GM21737 (cell line): ENCODE data around the gene FAM162A.
"Not testable (repeated sequence)": the region's sequence is repeated elsewhere in the genome, so short reads cannot be mapped to it uniquely, and the experiment has no call there.

Source experiments
- ATAC-seq: cut with Tn5 transposase; IDR thresholded peaks from one replicate; pipeline ENCODE4 v1.9.1; 2021; ENCODE audit warnings: mild to moderate bottlenecking, moderate library complexity; ENCODE audit not compliant: unreplicated experiment

FAM162A gene, protein sequence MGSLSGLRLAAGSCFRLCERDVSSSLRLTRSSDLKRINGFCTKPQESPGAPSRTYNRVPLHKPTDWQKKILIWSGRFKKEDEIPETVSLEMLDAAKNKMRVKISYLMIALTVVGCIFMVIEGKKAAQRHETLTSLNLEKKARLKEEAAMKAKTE

DNA sequence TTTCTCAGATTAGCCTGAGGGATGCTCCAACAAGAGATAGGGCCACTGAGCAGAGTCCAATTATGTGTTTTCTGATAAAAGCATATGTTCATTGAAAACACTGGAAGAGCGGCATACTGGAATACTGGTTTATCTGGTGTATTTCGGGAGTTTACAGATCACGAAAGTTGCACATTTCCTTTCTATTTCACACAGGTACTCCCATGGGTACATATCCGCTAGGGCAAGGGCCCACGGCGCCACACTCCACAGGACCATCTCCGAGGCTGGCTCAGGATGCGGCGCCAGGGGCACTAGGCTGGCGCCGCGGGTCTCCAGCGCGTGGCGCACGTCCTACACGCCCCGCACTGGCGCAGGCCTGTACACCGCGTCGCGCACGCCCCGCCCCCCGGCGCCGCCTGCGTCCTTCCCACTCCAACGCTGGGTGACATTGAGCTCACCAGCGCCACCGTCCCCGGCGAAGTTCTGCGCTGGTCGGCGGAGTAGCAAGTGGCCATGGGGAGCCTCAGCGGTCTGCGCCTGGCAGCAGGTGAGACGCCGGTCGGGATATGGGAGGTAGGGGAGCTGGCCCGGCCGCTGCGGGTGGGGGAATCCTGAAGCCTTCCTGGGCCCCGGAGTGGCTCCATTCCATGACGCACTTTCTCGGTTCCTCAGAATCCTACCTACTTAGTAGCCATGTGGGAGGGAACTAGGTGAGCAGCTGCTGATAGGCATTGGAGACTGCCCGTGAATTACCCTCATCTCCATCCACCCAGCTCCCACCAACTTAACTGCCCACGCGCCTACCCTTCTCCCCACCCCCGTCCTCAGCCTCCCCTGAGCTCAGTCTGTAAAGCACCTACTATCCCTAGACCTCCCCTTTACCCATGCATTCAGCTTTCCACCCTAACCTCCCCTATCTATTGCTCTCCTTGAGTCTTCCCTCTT lies at the start of gene FAM162A:
Gene FAM162A (plus strand): TSS at position 412 of the 927 bp plus-strand sequence. CDS start 84 bp downstream, at position 496.
- ATAC-seq, result peak; percentile 93

DNA sequence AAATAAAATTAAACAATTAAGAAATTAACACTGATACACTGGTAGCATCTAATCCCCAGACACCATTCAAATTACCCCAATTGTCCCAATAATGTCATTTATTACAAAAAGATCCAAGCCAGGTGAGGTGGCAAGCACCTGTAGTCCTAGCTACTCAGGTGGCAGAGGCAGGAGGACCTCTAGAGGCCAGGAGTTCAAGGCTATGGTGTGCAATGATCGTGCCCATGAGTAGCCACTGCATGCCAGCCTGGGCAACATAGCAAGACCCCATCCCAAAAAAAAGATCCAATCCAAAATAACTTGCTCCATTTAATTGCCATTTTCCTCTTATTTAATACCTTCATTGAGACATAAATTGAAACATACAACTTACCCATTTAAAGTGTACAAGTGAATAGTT lies 41.2 kb upstream of the FAM162A start:
- ATAC-seq, result no peak

DNA sequence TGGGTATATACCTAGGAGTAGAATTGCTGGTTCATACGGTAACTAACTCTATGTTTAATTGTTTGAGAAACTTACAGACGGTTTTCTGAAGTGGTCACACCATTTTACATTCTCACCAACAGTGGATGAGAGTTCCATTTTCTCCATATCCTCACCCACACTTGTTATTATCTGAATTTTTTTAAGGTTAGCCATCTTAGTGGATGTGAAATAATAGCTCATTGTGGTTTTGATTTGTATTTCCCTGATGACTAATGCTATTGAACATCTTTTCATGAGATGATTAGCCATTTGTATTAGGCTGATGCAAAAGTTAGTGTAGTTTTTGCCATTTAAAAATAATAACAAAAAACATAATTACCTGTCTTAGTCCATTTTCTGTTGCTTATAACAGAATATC lies 40.3 kb upstream of the FAM162A start:
- ATAC-seq, result no peak

DNA sequence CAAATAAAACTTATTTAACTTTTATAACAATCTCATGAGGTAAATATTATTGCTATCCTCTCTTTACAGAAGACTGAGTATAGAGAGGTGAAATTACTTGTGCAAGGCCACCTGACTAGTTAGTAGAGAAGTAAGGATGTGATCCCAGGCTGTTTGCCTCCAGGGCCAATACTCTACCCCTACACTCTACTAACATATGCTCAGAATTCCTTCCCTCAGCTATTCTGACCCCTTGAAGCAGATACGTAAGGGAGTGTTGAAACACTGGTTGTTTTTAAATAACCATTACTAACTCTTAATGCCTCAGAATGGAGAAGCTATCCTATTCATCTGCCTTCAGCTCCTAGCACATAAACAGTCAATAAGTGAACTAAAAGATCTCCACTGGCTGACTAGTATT lies 34.8 kb upstream of the FAM162A start:
- no peak for ATAC-seq

DNA sequence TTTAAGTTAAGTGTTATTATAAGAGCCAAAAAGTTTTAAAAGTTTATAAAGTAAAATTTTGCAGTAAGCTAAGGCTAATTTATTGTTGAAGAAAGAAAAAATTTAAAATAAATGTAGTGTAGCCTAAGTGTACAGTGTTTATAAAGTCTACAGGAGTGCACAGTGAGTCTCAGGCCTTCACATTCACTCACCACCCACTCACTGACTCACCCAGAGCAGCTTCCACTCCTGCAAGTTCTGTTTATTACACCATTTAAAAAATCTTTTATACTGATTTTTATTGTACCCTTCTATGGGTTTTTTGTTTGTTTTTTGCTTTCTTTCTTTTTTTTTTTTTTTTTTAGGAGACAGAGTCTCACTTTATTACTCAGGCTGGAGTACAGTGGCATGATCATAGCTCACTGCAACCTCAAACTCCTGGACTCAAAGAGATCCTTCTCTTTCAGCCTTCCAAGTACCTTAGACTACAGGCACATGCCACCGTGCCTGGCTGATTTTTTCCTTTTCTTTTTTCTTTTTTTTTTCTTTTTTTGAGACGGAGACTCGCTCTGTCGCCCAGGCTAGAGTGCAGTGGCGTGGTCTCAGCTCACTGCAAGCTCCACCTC lies 33.1 kb upstream of the FAM162A start:
- ATAC-seq, result no peak

DNA sequence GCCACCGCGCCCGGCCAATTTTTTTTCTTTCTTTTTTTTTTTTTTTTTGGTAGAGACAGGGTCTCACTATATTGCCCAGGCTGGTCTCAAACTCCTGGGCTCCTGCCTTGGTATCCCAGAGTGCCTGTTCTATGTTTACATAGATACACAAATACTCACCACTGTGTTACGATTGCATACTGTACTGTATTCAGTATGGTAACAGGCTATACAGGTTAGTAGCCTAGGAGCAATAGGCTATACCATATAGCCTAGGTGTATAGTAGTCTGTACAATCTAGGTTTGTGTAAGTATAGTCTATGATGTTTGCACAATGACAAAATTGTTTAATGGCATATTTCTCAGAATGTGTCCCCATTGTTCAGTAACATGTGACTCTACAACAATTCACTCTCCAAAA lies 32.4 kb upstream of the FAM162A start:
- no peak for ATAC-seq

DNA sequence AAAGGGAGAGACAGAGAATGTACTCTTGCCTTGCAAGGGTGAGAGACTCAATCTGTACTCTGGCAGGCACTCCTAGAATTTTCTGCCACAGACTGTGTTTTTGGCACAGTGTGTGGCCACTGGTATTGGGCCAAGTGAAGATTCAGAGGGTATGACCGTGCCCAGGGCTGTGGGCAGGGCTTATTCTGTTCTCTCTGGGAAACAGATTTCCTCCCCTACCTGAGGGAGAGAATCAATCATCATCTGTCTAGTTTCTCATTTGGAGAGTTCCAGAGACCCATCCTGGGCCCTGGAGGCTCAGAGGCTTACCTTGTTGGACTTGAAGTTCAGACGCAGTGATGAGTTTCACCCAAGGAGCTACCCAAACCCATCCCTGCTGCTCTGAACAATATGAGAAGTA lies 30.8 kb upstream of the FAM162A start:
- no peak for ATAC-seq

DNA sequence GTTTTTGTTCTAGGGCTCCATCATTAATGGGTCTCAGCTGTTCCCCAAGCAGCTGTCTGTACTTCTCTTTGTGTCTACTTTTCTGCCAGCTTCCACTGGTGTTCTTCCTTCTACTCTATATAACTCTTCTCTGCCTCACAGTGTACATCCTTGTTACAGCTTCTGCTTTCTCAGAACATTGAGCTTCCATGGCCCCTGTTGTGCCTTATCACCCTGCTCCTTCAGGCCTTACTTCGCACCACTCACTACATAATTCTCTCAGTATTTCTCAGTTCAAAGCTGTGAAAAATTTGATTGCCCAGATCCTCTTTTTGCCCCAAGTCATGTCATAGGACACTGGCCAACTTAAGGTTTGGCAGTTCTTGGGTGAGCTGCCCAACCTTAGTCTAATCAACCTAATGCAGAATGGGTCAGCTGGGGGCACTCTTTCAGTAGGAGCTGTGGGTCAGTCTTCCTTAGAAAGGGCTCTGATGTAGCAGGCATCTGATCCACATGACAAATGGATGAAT lies 30.0 kb upstream of the FAM162A start:
- ATAC-seq, result no peak

DNA sequence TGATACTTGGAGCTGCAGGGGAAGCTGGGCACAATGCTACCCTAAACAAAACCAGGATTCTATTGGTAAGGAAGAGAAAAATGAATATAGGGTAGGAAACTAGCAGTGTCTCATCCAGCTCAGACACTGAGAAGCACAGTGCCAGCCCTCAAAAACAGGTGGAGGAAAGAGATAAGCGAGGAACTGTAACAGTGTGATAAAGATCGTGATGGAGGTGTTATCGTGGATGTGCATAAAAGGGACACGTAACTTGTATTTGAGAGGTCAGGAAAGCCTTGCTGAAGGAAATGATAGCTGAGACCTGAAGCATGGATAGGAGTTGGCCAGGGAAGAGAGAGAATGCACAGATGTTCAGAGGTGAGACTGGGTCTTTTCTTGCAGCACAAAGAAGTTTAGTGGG lies 28.4 kb upstream of the FAM162A start:
- ATAC-seq, result no peak

DNA sequence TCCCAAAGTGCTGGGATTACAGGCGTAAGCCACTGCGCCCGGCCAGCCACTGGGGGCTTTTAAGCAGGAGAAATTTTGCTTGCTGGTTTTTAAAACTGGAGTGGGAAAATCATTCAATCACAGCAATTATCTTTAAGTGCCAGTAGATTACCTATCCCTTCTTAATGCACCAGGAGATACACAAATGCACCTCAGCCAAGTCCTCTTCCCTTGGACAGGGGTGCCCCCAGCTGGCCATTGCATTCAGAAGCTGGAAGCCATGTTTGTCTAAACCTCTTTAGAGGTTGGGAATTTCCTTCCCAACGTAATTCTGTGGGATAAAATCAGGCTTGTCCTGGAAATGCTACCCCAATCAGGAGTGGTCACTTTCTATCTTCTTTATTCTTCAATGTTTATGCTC lies 27.6 kb upstream of the FAM162A start:
- ATAC-seq, result no peak

DNA sequence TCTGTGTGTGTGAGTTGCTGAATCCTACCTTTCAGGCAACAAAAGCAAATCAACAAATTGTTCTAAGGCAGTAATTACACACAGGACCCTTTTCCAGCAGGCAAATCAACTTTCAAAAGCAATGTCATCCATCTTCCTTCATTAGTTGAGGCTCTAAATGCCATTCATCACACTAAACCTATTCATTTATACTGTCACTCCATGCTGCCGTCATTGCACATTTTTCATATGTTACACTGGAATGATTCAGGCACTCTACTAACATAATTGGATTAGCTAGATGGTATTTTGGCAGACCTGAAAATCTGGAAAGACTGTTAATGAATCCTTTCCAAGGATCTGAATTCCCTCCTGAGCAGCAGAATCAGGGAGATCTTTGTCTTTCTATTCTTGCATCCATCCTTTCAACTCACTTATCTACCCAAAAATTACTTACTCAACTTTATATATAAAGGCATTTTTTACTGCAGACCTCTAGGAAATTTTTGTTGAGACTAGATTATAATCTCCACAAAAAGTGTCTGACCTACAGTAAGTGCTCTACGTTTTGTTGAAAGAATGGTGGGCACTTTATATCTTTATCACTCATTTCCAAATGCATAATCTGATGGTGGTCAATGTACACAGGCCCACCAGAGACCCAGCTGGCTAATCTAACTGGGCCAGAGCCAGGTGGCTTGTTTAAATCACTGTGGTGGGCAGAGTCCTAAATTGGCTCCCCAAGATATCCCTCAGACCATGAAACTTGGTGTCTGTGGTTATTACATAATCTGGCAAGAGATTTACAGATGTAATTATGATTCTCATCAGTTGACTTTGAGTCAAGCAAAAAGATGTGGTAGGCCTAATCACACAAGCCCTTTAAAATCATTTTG lies 25.9 kb upstream of the FAM162A start:
- ATAC-seq, result no peak

DNA sequence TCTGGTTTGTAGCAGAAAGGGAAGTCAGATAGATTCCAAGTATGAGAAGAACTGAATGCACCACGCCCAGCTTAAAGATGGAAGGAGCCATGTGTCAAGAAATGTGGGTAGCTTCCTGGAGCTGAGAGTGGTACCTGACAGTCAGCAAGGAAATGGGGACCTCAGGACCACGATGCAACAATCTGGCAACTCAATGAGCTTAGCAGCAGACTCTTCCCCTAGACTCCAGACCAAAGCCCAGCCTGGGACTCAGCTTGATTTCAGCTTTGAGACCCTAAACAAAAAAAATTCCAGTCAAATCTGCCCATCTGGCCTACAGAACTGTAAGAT lies 25.3 kb upstream of the FAM162A start:
- ATAC-seq, result no peak

DNA sequence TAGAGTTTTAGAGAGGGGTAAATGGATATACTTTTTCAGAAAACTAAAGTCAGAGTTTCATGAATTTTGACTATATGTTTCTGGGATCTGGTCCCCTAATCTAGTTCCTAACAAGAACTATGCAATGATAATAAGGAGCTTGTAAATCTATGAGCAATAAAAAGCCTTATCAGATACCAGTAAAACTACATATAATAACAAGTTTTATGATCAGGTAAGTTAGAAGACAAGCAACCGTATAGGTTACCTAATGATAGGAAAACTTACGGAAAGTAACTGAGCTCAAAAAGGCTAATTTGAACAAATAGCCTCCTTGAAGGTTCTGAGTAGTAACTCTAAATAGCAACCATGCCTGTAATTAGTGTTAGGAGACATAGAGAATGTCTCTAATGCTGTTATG lies 22.0 kb upstream of the FAM162A start:
- ATAC-seq, result no peak

DNA sequence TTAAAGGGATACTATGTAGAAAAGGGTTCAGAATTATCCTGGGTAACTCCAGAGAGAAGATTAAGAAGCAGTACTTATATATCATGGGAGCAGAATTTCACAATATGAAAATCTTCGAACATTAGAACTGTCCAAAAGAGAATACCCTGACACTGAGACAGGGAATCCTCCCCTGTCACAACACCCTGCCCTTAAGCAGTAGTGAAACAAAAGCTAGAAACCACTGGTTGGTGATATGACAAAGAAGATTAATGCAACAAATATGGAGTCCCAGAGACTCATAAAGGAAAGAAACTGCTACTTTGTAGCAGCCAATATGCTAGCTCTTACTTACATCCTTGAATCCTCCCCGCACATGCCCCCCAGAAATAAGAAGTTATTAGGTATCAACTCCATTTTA lies 19.5 kb upstream of the FAM162A start:
- no peak for ATAC-seq

DNA sequence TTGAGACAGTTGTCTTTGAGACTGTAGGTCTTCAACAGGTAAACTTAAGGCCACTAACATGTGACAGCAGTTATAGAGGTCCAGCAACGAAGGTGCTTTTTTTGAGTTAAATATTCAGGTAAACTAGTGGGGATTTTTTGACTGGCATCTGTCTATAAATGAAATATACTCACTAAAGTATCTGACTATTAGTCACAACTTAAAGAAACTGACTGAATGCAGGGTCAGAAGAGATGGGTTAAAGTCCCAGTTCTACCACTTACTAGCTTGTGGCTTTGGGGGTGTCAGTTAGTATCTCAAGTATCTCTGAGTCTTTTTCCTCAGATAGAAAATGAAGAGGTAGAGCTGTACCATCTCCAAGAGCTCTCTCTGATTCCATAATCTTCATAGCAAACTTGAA lies 18.9 kb upstream of the FAM162A start:
- no peak for ATAC-seq

DNA sequence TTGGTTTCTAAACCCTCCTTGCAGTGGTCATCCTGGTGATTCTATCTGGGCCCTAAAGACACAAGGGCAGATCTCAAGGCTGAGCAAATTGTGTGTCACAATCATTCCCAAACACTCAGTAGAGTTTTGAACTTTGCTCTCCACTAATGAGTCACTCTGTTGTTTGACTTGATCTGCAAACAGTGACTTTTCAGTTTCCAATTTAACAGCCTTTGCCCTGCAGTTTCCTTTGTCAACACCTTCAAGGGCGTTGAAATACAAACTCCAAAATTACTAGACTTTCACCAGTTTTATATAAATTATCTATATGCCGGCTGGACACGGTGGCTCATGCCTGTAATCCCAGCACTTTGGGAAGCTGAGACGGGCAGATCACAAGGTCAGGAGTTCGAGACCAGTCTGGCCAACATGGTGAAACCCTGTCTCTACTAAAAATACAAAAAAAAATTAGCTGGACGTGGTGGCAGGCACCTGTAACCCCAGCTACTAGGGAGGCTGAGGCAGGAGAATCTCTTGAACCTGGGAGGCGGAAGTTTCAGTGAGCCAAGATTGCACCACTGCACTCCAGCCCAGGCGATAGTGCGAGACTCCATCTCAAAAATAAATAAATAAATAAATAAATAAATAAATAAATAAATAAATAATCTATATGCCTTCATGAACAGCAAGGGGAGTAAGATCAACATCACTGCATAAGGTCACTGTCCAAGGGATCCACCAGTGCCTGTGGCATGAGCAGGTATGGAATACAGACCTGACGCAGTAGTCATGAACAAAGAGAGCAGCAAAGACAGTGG lies 18.2 kb upstream of the FAM162A start:
- ATAC-seq, result not testable (repeated sequence)

DNA sequence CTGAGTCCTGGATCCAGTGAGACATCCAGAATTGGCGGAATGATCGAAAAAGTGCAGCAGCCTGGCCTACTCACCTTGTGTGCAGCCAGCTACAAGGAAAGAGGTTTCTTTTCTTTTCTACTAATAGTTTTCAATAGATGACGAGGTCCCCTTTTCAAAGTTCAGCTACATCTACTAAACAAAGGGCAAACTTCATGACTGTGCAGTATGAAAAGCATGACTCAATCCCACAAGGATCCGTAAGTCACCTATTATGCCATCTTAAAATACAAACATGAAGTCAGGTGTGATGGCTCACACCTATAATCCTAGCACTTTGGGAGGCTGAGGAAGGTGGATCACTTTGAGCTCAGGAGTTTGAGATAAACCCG lies 17.6 kb upstream of the FAM162A start:
- no peak for ATAC-seq

DNA sequence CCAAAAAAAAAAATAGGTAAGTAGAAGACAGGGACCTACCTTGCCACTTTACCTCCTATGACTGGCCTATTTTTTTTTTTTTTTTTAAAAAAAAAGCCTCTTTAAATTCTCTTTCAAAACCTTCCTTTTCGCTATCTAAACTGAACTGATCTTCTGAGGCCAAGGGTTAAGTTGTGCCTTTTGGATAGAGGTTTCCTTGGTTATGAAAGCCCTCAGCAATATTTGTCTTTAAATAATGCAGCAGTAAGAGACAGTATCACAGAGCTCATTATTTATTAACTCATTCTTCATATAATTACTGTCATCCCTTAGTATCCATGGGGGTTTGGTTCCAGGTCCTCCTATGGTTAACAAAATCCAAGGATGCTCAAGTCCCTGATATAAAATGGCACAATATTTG lies 9.9 kb upstream of the FAM162A start:
- no peak for ATAC-seq

DNA sequence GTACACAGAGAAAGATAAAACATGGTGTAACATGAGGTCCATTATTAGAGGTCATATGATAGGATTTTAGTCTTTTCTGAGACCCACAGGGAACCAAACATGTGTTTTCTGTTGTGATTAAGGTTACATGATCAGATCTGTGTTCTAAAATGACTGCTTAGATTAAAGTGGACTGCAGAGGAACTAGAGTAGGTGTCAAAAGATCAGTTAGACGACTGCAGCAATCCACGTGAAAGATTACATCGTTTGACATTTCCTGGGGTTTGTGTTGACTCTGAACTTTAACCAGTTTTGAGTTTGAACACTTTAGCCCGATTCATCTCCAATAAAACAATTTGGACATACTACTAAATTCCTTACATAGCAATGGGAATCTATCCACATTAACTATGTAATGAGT lies 6.0 kb upstream of the FAM162A start:
- no peak for ATAC-seq
